PFSK-1 (cell line): ENCODE results near the gene PCSK2.

Experiments
- POLR2AphosphoS5 ChIP-seq: IDR thresholded peaks from 2 replicates; pipeline ENCODE4 v1.6.1; 2012; ENCODE audit warnings: low read depth, mild to moderate bottlenecking, control low read depth, low read length, moderate library complexity
- REST ChIP-seq, 2 experiments: IDR thresholded peaks; 2 replicates each; pipeline versions ENCODE4 v1.6.1 to v1.8.0; 2011 to 2012; ENCODE audit warnings: low read depth in 2 of 2, low read length in 2 of 2, control low read depth in 1 of 2, inconsistent platforms in 1 of 2, mild to moderate bottlenecking in 1 of 2, moderate library complexity in 1 of 2; ENCODE audit not compliant: insufficient read depth in 1 of 2
- SIN3A ChIP-seq: IDR thresholded peaks from 2 replicates; pipeline ENCODE4 v1.6.1; 2012; ENCODE audit warnings: mild to moderate bottlenecking, low read length, moderate library complexity, borderline replicate concordance; ENCODE audit not compliant: insufficient read depth

GRCh38 chr20:17473659-17474058 is 246.8 kb downstream of the PCSK2 start:
- TF ChIP-seq POLR2AphosphoS5 (no peak), REST (IDR thresholded peaks at IDR 0.05; ENCODE audit: insufficient read depth in 1 of 2, low read depth in 2 of 2, low read length in 2 of 2) (no peak), SIN3A (no peak)
